Heart left ventricle (tissue), 13 donors: ENCODE measurements around the gene RAMP1.

ENCODE experiments used
- POLR2A ChIP-seq, 2 donors: fragments of 450-650 bp; IDR thresholded peaks; one replicate each; pipeline ENCODE4 v1.6.1; 2017; ENCODE audit warnings: antibody characterized with exemption in 2 of 2, mild to moderate bottlenecking in 2 of 2, moderate library complexity in 2 of 2
- TF ChIP-seq, protein P1 (sequence below), 12 donors: fragments of 200-600 bp; sonication (generic) in 4 of 12; IDR thresholded peaks; one replicate each; pipeline versions ENCODE4 v1.5.0 to v1.8.0; 2018 to 2022; ENCODE audit warnings: antibody characterized with exemption in 12 of 12, mild to moderate bottlenecking in 5 of 12
- donor health status: ischemic (EF 13 %, LVEDD 7.1; RV severe dilation, severe dysfunction).
- donor health status: DM: no; HTN: yes; CAD: no.
- donor health status: DM: no; HTN: no; CAD: no.
- donor health status: ischemic (EF 25% LVEDD 6.9; RV normal size, moderate dysfunction).
- donor health status: ischemic (EF 25% LVEDD 5.7; RV mildly dilated, moderate dysfunction).
- donor health status: ischemic (EF 35%, LVEDD 5.7; RV mildly dilated, moderate dysfunction).
- donor health status: nonischemic (EF 11% LVEDD 7.7; RV severe dilation, severe dysfunction).
- donor health status: DM: yes; HTN: yes; CAD: no.
- donor health status: PGD.
- donor health status: ischemic (EF 29% LVEDD 5.4; RV normal size, mild dysfunction).
- donor health status: nonischemic (EF 23%, LVEDD 6.1; RV moderate dilation, normal function).

DNA sequence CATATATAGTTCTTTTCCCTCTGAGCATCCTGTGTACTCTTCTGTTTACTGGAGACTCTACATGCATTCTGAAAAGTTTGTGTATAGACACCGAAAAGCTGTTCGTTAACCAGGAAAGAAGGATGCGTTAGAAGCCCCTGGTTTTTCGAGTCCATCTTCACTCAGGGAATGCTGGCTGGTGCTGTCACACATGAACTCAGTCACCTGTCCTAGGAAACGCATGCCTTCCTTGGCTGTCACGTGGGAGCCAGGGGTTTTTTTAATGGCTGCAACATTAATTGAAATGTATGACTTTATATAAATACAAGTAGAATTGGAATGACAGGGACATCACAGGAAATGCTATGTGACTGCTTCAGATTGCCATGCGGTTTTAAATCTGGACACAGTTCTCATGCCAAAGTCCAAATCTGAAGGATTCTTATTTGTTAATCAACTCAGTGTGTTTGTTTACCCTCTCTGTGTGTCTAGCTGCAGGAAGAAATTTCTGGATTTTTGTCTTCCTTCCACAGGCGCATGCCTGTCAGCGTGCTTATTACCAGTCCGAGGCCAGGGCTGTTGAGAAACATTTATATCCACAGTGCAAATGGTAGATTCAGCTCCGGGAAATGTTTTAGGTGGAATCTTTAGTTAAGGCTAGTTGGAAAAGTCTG is 2.6 kb downstream of the RAMP1 start:
- TF ChIP-seq, protein P1, sequence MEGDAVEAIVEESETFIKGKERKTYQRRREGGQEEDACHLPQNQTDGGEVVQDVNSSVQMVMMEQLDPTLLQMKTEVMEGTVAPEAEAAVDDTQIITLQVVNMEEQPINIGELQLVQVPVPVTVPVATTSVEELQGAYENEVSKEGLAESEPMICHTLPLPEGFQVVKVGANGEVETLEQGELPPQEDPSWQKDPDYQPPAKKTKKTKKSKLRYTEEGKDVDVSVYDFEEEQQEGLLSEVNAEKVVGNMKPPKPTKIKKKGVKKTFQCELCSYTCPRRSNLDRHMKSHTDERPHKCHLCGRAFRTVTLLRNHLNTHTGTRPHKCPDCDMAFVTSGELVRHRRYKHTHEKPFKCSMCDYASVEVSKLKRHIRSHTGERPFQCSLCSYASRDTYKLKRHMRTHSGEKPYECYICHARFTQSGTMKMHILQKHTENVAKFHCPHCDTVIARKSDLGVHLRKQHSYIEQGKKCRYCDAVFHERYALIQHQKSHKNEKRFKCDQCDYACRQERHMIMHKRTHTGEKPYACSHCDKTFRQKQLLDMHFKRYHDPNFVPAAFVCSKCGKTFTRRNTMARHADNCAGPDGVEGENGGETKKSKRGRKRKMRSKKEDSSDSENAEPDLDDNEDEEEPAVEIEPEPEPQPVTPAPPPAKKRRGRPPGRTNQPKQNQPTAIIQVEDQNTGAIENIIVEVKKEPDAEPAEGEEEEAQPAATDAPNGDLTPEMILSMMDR (IDR thresholded peaks at IDR 0.05): no peak
- TF ChIP-seq POLR2A (IDR thresholded peaks at IDR 0.05): no peak
